ENCODE results near the gene IRAK1.

The IRAK1 gene

DNA sequence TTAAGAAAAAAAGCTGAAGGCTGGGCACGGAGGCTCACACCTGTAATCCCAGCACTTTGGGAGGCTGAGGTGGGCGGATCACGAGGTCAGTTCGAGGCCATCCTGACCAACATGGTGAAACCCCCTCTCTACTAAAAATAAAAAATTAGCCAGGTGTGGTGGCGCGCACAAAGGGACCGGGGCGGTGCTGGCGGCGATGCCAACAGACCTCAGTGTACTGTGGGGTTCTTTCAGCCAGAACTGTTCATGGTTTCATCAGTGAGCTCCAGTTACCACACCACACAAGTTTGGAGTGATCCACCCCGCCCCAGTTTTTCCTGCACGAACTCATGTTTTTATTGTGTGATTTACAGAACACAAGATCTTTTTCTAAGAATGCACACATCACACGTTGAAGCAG is 21.2 kb upstream of the IRAK1 start:
- DNase-seq (ENCODE audit: low read depth in 3 of 3), result no peak

DNA sequence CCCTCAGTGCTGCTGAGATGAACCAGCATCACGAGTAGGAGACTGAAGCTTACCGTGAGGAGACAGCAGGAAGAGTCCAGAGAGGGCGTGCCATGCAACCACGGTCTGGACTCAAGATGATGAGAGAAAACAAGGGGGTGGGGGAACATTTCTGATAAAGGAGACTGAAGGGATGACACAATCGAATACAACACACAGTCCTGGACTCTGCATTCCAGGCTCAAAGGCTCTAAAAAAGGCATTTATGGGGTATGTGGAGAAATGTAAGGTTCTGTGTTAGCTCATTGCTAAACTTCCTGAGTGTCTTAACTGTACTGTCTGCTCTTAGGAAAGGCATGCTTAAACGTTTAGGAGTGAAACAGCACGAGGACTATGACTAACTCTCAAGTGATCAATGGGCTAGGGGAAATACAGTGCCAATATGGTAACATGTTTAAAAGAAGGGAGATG is 20.6 kb upstream of the IRAK1 start:
- no peak for DNase-seq (ENCODE audit: low read depth in 3 of 3)

DNA sequence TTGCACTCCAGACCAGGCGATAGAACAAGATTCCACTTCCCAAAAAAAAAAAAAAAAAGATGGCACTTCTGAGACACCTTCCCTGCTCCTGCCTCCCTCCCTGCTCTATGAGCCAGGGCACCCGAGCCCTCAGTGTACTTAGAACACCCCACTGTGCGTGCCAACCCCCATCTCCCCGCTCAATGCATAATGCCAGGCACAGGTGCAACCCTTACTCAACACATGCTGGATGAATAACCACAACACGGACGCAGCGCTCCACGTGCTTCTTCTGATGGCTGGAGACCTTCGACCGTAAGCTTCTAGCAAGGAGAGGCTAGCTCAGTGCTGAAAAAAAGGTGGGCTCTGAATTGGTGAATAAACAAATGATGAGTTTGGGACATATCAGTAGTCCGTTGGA is 19.9 kb upstream of the IRAK1 start:
- no peak for DNase-seq (ENCODE audit: low read depth in 3 of 3)

DNA sequence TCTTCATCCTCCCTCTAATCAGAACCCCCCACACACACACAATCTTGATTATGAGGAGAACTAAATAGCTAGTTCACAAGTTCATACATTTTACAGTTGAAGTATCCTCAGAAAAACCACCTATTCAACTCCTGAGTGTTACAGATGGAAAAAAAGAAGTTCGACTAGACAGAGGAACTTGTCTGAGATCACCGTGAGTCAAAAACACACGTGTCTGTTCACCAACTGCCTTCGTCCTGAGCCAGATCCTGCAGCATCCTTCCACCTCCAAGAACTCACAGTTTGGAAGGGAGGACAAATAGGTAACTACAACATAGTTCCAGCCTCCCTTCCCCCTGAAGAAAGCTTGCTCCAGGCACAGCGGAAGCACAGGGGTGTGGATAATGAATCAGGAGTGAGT is 19.0 kb upstream of the IRAK1 start:
- DNase-seq (ENCODE audit: low read depth in 3 of 3), result no peak

DNA sequence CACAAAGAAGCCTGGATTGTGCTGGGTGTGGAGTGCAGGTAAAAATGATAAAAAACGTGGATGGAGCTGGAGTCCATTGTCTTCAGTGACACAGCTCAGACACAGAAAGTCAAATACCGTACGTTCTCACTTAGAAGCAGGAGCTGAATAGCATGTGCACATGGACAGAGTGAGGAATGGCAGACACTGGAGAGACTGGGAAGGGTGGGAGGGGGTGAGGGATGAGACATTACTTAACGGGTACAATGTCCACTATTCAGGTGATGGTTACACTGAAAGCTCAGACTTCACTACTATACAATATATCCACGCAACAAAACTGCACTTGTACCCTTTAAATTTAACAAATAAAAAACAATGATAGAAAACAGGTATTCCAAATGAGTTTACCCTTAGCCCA is 18.1 kb upstream of the IRAK1 start:
- DNase-seq (ENCODE audit: low read depth in 3 of 3), result no peak

DNA sequence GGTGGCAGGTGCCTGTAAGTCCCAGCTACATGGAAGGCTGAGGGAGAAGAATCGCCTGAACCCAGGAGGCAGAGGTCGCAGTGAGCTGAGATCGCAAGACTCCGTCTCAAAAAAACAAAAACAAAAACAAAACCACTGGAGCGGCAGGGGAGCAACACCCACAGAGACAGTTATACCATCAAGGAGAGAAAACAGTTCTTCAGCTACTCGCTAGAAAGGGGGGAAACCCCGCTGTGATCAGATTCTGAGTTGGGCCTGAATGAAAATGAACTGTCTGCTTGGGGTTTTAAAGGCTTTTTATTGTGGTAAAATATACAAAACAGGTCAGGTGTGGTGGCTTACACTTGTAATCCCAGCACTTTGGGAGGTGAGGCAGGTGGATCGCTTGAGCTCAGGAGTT is 16.8 kb upstream of the IRAK1 start:
- no peak for DNase-seq (ENCODE audit: low read depth in 3 of 3)

DNA sequence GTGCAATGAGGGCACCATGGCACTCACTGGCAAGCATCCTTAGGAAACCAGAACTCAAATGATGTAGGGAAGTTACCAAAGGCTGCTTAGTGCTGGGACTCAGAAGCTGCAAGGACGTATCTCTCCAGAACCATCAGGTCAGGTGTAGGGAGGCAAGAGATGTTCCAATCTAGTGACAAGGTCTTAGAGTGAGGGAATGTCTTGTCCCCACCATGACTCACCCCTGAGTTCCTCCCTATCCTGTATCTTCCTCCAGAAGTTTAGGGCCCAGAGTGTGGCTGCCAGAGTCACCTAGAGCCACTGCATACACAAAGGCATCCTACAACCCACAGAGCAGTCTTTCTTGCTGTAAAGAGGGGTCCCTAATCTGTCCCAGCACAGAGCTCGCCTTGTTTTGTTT is 14.1 kb upstream of the IRAK1 start:
- DNase-seq (ENCODE audit: low read depth in 3 of 3), result no peak

DNA sequence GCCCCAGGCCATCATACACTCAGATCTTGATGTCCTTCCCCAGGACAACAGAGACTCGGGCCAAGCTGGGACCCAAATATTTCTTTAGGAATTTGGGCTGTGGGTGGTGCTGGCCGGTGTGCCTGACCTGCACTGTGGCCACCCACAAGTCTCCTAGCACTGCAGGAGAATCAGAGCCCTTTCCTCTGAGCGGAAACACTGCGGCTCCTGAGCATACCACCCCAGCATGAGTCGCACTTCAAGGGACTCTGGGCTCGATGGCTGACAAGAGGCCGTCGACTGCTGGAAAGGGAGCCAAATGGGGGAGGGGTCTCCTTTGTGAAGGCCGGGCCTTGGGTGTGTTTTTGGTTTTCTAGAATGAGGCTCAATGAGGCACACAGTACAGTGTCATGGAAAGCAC is 13.0 kb upstream of the IRAK1 start:
- DNase-seq (ENCODE audit: low read depth in 3 of 3), result no peak

DNA sequence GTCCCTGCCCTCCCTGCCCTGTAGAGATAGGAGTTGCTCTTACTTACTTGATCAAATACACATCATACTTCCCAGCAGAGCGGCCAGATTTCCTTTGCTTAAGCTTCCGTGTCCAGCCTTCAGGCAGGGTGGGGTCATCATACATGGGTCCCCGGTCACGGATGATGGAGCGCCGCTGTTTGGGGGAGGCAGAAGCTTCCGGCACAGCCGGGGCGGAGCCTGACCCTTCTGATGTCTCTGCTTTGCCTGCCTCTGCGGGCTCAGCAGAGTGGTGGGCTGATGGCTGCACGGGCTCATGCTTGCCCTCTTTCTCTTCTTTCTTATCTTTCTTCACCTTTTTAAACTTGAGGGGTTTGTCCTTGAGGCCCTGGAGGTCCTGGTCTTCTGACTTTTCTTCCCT is 12.5 kb upstream of the IRAK1 start:
- DNase-seq (ENCODE audit: low read depth in 3 of 3), result no peak

DNA sequence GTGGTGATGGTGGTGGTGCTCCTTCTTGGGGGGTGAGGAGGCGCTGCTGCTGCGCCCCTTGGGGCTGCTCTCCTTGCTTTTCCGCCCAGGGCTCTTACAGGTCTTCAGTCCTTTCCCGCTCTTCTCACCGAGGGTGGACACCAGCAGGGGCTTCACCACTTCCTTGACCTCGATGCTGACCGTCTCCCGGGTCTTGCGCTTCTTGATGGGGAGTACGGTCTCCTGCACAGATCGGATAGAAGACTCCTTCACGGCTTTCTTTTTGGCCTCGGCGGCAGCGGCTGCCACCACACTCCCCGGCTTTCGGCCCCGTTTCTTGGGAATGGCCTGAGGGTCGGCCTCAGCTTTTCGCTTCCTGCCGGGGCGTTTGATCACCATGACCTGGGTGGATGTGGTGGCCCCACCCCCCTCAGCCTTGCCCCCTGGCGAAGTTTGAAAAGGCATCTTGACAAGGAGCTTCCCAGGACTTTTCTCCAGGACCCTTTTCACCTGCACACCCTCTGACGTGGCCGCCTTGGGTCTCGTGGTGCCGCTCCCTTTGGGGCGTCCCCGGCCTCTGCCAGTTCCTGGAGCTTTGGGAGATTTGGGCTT is 11.1 kb upstream of the IRAK1 start:
- DNase-seq (ENCODE audit: low read depth in 3 of 3), result no peak

DNA sequence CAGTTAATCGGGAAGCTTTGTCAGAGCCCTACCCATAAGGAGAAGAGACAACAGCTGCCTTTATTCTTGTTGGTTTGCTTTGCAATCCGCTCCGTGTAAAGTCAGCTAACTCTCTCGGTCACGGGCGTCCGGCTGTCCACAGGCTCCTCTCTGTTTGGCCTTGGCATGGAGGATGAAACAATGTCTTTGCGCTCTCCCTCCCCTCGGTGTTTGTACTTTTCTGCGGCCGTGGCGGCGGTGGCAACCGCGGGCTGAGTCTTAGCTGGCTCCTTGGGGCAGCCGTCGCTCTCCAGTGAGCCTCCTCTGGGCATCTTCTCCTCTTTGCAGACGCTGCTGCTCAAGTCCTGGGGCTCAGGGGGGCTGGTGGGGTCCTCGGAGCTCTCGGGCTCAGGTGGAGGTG is 10.6 kb upstream of the IRAK1 start:
- no peak for DNase-seq (ENCODE audit: low read depth in 3 of 3)

DNA sequence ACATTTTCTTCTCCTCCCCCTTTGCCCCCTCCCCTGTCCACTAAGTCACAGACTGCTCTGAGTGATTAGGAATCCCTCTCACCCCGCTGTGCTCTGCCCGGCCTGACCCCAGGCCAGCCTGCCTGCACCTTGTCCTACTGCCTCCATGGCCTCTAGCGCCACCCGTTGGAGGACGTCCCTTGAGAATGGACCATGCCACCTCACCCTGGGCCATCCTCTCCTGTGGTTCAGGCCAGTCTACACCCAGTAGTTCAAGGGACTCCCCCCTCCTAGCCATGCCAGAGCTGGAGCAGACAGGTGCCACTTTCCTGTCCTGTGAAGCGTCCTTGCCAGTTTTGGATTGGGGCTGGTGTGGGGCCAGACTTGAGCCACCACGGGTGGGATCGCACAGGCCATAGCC is 9.7 kb upstream of the IRAK1 start:
- DNase-seq (ENCODE audit: low read depth in 3 of 3), result no peak

DNA sequence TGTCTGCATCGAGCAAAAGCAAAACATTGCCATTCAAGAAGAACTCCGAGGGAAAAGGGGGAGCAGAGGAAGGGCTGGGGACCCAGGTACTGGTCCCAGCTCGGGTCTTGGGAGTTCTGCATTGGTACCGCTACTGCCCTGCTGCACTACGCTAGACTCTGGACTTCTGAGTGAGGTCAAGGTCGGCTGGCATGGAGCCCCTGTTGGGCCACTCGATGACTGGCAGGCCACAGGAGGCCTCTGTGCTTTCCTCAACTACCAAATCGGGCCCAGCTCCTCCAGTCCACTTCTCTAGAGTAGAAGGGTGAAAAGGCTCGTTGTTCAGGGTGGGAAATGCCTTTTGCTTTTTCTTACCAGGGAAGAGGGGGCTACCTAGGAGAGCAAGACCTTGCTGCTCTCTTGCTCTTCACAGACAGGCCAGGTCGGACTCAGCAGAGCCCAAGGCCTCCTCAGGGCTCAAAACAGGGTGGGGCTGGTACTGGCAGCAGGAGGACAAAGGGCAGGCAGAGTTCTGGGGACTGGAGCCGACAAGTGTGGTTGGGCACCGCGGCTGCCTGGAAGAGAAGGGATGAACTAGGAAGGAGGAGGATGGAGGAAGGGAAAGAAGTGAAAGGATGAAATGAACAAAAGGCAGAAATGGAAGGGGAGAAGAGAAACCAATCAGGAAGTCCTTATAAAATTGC is 8.9 kb upstream of the IRAK1 start:
- DNase-seq (ENCODE audit: low read depth in 3 of 3), result no peak

DNA sequence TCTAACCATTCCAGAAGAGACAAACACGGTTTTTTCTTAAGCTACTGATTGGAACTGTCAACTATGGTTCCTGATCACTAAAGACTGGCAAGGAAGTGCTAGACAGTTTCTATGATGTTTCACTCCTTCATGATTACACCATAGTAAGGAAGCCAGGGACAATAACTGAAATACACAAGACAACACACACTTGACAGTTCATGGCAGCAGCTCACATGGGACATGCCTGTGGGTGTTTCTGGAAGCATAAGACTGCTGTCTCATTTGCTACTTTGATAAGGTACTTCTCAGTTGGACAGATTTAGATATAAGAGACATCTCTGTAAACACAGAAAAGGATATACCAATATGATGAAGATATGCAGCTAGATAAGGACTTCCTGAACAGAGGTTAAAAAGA is 8.3 kb upstream of the IRAK1 start:
- DNase-seq (ENCODE audit: low read depth in 3 of 3), result no peak

DNA sequence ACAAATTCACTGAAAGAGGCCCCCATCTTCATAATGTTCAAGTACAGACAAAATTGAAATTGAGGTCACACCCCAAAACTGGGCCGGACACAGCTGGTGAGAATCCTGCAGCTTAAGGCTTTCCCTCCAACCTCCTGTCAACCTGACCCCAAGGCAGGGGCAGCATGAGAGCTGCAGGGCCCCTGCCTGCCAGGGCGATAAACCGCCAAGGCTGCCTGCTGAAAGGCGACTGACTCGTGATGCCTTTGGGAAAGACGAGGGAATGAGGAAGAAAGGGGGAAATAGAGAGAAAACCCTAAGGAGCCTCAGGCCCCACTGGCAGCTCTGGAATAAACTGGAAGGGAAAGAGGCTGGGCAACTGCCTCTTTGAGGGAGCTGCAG is 7.3 kb upstream of the IRAK1 start:
- DNase-seq (ENCODE audit: low read depth in 3 of 3), result no peak

DNA sequence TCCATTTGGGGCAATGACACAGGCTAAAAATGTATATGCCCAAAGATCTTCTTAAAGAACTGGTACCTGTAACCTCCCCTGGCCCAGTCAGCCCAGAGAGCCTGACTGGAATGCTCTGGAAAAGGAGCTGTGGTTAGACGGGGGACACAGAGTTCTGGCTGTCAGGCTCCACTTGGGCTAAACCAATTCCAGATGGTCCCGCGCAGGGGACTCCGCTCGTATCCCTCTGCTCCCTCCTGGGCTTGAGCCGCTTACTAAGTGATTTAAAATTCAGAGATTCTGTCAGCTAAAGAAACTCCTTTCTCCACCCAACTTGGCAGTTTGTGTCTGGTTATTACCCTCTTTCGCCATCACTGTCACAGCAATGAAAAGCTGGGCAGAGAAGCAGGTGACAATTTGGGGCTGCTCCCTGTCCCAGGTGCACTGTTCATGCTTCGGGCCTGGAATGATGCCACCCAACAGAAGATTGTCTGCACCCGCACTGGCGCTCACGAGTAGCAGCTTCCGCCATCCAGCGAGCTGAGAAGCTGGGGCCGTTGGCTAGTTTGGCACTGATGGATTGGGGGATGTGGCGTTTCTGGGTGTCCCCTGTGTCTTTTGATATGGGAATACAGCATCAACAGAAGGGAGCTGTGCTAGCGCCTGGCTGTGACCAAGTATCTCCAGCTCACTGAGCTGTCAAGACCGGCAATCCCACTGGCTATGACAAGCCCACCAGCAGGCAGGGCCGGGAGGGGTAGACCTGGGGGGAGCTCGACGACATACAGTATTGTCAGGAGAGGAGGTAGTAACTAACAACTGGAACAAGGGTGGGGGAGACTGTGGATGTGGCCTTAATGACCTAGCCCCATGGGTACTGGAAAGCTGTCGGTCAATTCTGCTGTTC is 6.7 kb upstream of the IRAK1 start:
- DNase-seq (ENCODE audit: low read depth in 3 of 3), result no peak

DNA sequence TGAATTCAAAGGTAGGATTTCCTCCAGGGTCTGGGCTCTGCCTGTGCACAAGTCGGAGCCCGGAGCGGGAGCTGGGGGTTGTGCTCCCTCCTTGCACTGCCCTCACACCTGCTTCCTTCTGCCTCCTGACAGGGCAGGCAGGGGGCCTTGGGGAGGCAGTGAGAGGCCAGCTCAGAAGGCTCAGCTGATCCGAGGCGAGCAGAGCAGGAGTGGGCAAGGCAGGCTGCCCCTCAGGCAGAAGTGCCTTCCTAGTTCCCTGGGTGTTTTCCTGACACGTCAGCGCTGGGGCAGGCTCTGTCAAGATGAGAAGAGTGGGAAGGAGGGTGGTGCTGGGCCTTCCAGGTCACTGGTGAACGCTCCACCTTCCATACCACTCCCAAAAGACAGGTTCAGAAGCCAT is 5.5 kb upstream of the IRAK1 start:
- no peak for DNase-seq (ENCODE audit: low read depth in 3 of 3)

DNA sequence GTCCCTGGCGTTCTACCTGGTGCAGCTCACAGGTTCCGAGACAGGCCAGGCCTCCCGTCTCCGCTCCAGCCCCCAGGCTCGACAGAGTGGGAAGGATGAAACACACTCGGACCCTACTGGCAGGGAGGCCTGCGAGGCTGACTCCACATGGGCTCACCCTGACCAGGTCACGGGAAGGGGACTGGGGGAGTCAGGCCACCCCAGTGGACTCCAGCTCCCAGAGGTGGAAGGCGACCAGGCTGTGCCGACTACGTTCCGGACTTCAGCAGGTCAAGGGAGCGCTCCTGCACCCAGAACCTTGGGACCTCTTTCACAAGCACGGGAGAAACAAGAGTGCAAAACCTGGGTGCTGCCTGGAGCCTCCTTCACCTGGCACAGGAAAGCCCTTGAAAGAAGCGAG is 4.6 kb upstream of the IRAK1 start:
- no peak for DNase-seq (ENCODE audit: low read depth in 3 of 3)

DNA sequence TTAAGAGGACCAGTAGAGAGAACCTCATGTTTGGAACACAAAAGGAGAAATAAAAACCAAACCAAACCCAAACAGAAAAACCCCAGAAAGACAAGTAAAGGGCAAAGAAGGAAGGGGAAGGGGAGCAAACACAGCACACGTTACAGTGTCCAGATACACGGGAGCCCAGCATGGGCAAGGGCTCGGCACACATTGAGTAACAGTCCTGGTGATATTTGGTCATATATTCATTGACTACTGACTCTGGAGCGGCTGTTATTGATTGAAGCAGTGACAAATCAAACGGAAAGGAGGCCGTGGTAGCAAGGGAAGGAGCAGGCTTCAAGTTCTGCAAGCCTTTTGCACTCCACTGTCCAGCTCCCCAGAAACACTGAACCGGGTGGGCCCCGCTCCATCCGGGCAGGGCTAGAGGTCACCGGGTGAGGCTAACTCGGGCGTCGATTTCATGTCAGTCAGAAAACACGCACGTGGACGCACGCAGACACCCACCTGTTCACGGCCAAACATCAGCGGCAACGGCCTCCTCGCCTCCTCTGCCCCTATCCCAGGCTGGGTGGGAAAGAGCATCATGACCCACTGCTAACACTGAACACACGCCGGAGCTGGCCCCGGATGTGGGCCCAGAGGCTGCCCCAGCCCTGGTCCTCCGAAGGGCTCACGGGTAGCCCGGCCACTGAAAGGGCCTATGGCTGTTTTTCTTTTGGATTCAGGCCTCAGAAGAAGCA is 3.7 kb upstream of the IRAK1 start:
- no peak for DNase-seq (ENCODE audit: low read depth in 3 of 3)

DNA sequence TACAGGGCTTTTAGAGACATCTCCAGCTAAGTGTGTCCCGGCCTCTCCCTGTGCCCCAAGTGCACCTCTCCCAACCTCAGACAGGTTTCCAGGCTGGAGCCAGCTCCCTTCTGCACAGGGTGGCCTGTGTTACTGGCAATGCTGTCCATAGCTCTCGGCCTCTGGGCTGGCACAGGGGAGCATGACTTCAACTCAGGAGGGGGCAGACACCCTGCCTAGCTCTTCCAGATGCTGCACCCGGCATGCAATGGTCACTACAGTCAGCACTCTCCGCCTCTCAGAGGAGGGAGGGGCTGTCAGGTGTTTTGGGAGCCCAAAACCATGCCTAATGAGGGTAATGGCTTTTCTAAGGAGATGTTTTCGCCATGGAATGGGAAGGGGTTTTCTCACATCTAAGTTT is 2.4 kb upstream of the IRAK1 start:
- no peak for DNase-seq (ENCODE audit: low read depth in 3 of 3)

DNA sequence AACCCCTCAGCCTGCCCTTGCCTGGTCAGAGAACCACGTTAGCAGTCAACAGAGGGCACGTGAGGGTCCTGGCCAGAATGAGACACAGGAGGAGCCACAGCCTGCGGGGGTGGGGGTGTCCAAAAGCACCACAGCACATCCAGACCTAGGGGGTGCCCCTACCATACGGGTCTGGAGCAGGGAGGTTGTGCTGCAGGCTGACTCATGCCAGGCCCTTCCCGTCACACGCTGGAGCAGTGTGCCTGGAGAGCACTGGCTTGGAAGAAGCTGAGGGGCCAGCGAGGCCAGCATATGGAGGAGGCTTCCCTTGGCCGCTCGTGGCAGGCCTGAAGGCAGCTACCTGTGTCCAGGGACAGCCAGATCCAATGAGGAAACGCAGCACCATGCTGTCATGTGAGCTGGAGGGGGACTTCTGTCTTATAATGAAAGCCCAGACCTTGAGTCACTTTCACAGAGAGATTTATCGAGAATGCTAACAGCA is 1.5 kb upstream of the IRAK1 start:
- peak in 1 of 3 experiments; percentile 28 for DNase-seq (ENCODE audit: low read depth in 3 of 3)

DNA sequence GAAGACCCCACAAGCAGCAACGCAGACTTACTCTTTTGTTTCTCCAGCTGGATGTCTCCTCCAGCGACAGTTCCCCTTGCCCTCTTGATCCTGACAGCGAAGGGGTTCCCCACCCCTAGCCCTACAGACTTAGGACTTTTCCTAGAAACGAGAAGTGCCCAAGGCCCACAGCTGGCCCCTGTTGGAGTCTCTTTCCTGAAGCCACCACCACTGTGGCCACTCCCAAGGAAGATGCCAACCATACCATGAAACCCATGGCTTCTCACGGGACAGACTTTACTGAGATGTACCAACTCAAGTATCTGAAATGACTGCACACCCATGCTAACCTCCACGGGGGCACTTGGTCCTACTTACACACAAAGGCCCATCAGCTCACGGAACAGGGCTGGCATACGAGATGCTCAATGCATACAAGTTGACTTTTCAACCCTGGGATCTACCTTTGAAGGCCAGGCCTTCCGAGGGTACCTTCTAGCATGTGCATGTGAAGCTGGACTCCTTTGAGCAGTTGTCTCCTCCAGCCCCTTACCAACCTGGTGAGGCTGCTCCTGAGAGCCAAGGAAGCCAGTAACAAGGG is 924 bp upstream of the IRAK1 start:
- DNase-seq (ENCODE audit: low read depth in 3 of 3), result no peak

Data from stimulated activated CD4-positive, alpha-beta T cell treated with anti-CD3 and anti-CD28 coated beads, TNF-alpha, amount 100 ng/mL, for 24 hours (primary cell).